Neural cell (in vitro differentiated cells): ENCODE results near the gene EPAS1. TPM values are rescaled to one million over a fixed set of nuclear protein-coding genes. Genes with fewer than 3 reads are reported as not detected.

Experiments
- H2AFZ ChIP-seq: fragments of 200-600, 300-800 bp; sonication (generic), shearing (Covaris generic); 2 replicates; pipeline ENCODE4 v1.6.0; 2014; ENCODE audit warnings: low read depth, mild to moderate bottlenecking, antibody characterized with exemption, low read length, moderate library complexity
- H3F3A ChIP-seq: fragments of 200-600 bp; shearing (Covaris generic); 2 replicates; pipeline ENCODE4 v1.6.1; 2016; ENCODE audit warnings: mild to moderate bottlenecking, moderate library complexity, mixed read lengths, antibody characterized with exemption, low read length; ENCODE audit not compliant: insufficient read depth, poor library complexity, severe bottlenecking
- H3K27ac ChIP-seq: fragments of 200-600, 300-800 bp; sonication (generic), shearing (Covaris generic); 2 replicates; pipeline ENCODE4 v1.5.1; 2014; ENCODE audit warnings: mild to moderate bottlenecking, low read length, moderate library complexity
- H3K27me3 ChIP-seq: fragments of 300-800, 200-600 bp; sonication (generic), shearing (Covaris generic); 2 replicates; pipeline ENCODE4 v1.6.0; 2014; ENCODE audit warnings: mild to moderate bottlenecking, low read depth, low read length, moderate library complexity; ENCODE audit not compliant: insufficient read depth
- H3K36me3 ChIP-seq: fragments of 300-800, 200-600 bp; sonication (generic), shearing (Covaris generic); 2 replicates; pipeline ENCODE4 v1.5.1; 2014; ENCODE audit warnings: mild to moderate bottlenecking, antibody characterized with exemption, low read length, moderate library complexity; ENCODE audit not compliant: insufficient read depth
- H3K4me2 ChIP-seq: fragments of 300-800, 200-600 bp; sonication (generic), shearing (Covaris generic); 2 replicates; pipeline ENCODE4 v1.6.0; 2014; ENCODE audit warnings: mild to moderate bottlenecking, low read length
- H3K4me3 ChIP-seq: fragments of 300-800, 200-600 bp; sonication (generic), shearing (Covaris generic); 2 replicates; pipeline ENCODE4 v1.5.1; 2014; ENCODE audit warnings: mild to moderate bottlenecking, low read length, moderate library complexity
- H3K79me2 ChIP-seq: fragments of 200-600 bp; shearing (Covaris generic); replicated peaks from 2 replicates; pipeline ENCODE4 v1.6.0; 2014; ENCODE audit warnings: mild to moderate bottlenecking, low read length, moderate library complexity; ENCODE audit not compliant: insufficient read depth
- H3K9ac ChIP-seq: fragments of 300-800, 200-600 bp; sonication (generic), shearing (Covaris generic); 2 replicates; pipeline ENCODE4 v1.6.1; 2016; ENCODE audit warnings: mild to moderate bottlenecking, low read length, mixed read lengths
- H3K9me2 ChIP-seq: fragments of 200-600 bp; shearing (Covaris generic); 2 replicates; pipeline ENCODE4 v1.6.1; 2016; ENCODE audit warnings: mild to moderate bottlenecking, low read length, mixed read lengths; ENCODE audit not compliant: insufficient read depth
- H3K9me3 ChIP-seq: fragments of 200-600, 300-800 bp; sonication (generic), shearing (Covaris generic); 2 replicates; pipeline ENCODE4 v1.6.1; 2016; ENCODE audit warnings: mild to moderate bottlenecking, mixed run types, low read length, moderate library complexity, mixed read lengths
- H4K20me1 ChIP-seq: fragments of 200-600 bp; shearing (Covaris generic); 2 replicates; pipeline ENCODE4 v1.6.1; 2016; ENCODE audit warnings: mild to moderate bottlenecking, mixed run types; ENCODE audit not compliant: insufficient read depth
- EZH2 ChIP-seq: fragments of 200-600, 300-800 bp; shearing (Covaris generic), sonication (generic); IDR thresholded peaks from 2 replicates; pipeline ENCODE4 v1.6.1; 2014; ENCODE audit warnings: antibody characterized with exemption, low read length, borderline replicate concordance, mild to moderate bottlenecking; ENCODE audit not compliant: insufficient read depth, poor library complexity, severe bottlenecking
- SMC3 ChIP-seq: fragments of 450-650 bp; conservative IDR thresholded peaks from 2 replicates; pipeline ENCODE4 v1.6.1; 2014; ENCODE audit warnings: antibody characterized with exemption, mild to moderate bottlenecking, moderate library complexity; ENCODE audit not compliant: poor library complexity
- TAF1 ChIP-seq: IDR thresholded peaks from 2 replicates; pipeline ENCODE4 v1.6.1; 2012; ENCODE audit warnings: low read depth
- polyA plus RNA-seq: library from polyadenylated mRNA; depleted of rRNA; stranded (reverse); fragments of >200 nt; gene quantifications from 2 replicates; pipeline ENCODE4 v1.2.3, GENCODE V29; 2014
- TF ChIP-seq, protein P1 (sequence below): fragments of 450-650 bp; IDR thresholded peaks from 2 replicates; pipeline ENCODE4 v1.5.1; 2014; ENCODE audit warnings: antibody characterized with exemption, mild to moderate bottlenecking, moderate library complexity; ENCODE audit not compliant: poor library complexity, severe bottlenecking
- TF ChIP-seq, protein P2 (sequence below): IDR thresholded peaks from 2 replicates; pipeline ENCODE4 v1.6.1; 2012; ENCODE audit warnings: borderline replicate concordance

Gene EPAS1
- polyA plus RNA-seq, 1 donor from 2014 or later: not detected

DNA sequence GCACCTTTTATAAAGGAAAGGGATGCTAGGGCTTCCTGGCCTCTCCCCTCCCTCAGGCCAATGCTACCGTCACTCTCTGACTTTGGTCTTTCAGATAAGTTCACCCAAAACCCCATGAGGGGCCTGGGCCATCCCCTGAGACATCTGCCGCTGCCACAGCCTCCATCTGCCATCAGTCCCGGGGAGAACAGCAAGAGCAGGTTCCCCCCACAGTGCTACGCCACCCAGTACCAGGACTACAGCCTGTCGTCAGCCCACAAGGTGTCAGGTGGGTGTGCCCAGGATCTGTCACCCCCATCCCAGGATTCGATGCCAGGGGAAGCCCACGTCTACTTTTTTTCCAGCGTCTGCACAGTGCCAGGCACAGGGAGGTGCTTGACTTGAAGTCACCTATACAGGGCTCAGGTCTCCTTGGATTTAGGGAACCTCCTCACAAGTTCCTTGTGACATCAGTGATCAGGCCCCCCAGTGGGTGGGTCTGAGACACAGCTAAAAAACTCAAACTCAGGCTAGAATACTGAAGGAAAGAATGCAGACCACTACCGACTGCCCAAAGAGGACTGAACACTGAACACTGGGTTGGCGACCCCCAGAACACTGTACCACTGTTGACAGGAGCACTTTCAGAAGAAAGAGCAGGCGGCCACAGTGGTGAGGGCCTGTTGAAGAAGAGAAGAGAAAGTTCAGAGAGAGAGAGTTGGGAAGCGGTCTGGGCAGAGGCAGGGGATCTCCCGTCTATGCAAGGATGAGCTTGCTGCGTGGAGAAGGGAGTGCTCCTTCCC, 85.3 kb downstream of the EPAS1 start:
- TF ChIP-seq, protein P1, sequence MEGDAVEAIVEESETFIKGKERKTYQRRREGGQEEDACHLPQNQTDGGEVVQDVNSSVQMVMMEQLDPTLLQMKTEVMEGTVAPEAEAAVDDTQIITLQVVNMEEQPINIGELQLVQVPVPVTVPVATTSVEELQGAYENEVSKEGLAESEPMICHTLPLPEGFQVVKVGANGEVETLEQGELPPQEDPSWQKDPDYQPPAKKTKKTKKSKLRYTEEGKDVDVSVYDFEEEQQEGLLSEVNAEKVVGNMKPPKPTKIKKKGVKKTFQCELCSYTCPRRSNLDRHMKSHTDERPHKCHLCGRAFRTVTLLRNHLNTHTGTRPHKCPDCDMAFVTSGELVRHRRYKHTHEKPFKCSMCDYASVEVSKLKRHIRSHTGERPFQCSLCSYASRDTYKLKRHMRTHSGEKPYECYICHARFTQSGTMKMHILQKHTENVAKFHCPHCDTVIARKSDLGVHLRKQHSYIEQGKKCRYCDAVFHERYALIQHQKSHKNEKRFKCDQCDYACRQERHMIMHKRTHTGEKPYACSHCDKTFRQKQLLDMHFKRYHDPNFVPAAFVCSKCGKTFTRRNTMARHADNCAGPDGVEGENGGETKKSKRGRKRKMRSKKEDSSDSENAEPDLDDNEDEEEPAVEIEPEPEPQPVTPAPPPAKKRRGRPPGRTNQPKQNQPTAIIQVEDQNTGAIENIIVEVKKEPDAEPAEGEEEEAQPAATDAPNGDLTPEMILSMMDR: no peak
- TF ChIP-seq EZH2: no peak
- TF ChIP-seq, protein P2, sequence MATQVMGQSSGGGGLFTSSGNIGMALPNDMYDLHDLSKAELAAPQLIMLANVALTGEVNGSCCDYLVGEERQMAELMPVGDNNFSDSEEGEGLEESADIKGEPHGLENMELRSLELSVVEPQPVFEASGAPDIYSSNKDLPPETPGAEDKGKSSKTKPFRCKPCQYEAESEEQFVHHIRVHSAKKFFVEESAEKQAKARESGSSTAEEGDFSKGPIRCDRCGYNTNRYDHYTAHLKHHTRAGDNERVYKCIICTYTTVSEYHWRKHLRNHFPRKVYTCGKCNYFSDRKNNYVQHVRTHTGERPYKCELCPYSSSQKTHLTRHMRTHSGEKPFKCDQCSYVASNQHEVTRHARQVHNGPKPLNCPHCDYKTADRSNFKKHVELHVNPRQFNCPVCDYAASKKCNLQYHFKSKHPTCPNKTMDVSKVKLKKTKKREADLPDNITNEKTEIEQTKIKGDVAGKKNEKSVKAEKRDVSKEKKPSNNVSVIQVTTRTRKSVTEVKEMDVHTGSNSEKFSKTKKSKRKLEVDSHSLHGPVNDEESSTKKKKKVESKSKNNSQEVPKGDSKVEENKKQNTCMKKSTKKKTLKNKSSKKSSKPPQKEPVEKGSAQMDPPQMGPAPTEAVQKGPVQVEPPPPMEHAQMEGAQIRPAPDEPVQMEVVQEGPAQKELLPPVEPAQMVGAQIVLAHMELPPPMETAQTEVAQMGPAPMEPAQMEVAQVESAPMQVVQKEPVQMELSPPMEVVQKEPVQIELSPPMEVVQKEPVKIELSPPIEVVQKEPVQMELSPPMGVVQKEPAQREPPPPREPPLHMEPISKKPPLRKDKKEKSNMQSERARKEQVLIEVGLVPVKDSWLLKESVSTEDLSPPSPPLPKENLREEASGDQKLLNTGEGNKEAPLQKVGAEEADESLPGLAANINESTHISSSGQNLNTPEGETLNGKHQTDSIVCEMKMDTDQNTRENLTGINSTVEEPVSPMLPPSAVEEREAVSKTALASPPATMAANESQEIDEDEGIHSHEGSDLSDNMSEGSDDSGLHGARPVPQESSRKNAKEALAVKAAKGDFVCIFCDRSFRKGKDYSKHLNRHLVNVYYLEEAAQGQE: no peak
- no peak for TF ChIP-seq SMC3
- TF ChIP-seq TAF1: no peak
- no peaks in the 10 kb centered on the region for H3K36me3 ChIP-seq
- no peaks in the 10 kb centered on the region for H4K20me1 ChIP-seq
- H3K4me2 ChIP-seq: no peak overlapping the region
- no peaks in the 10 kb centered on the region for H3K79me2 ChIP-seq
- no peaks in the 10 kb centered on the region for H3K9me2 ChIP-seq
- no peaks in the 10 kb centered on the region for H3K27me3 ChIP-seq
- H3K9ac ChIP-seq: no peak overlapping the region
- no peak overlapping the region for H3K27ac ChIP-seq
- H2AFZ ChIP-seq: no peak overlapping the region
- H3F3A ChIP-seq: no peaks in the 10 kb centered on the region
- H3K4me3 ChIP-seq: no peak overlapping the region
- no peaks in the 10 kb centered on the region for H3K9me3 ChIP-seq

DNA sequence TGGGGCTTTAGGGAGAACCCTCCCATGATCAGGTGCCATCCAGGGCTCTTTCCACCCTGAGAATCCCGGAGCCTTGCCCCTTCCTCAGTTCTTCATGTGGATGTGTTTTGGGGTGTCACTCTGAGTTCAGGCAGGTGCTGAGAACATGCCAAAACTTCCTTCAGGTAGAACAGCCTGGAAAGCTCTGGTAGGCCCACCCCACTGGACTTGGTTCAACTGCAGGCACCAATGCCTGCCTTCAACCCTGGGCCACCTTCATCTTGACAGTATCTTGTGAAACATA, 85.8 kb downstream of the EPAS1 start:
- Histone ChIP-seq H3K79me2 (no peaks in the 10 kb centered on the region), H4K20me1 (no peaks in the 10 kb centered on the region), H3K4me2 (no peak overlapping the region), H3K27me3 (no peaks in the 10 kb centered on the region), H3K9ac (no peak overlapping the region), H3K9me2 (no peaks in the 10 kb centered on the region), H3K36me3 (no peaks in the 10 kb centered on the region), H3F3A (no peaks in the 10 kb centered on the region), H3K4me3 (no peak overlapping the region), H2AFZ (no peak overlapping the region), H3K27ac (no peak overlapping the region), H3K9me3 (no peaks in the 10 kb centered on the region)
- TF ChIP-seq TAF1: no peak
- TF ChIP-seq SMC3: no peak
- TF ChIP-seq, protein P2: no peak
